Endodermal cell (in vitro differentiated cells): ENCODE measurements around the gene WDR46. TPM values are rescaled to one million over a fixed set of nuclear protein-coding genes. Genes with fewer than 3 reads are reported as not detected.

Experiments used
- DNase-seq: peaks from one replicate; pipeline ENCODE4 v3.0.0-alpha.2; 2017
- H3K27ac ChIP-seq: 2 replicates; pipeline ENCODE4 v1.5.1; 2013; ENCODE audit warnings: mild to moderate bottlenecking, low read depth, low read length, moderate library complexity
- H3K27me3 ChIP-seq: 2 replicates; pipeline ENCODE4 v1.6.1; 2013; ENCODE audit warnings: mild to moderate bottlenecking, low read length, moderate library complexity; ENCODE audit not compliant: insufficient read depth, control insufficient read depth, poor library complexity, severe bottlenecking
- H3K36me3 ChIP-seq: 2 replicates; pipeline ENCODE4 v1.7.0; 2013; ENCODE audit warnings: mild to moderate bottlenecking, low read length, moderate library complexity; ENCODE audit not compliant: control insufficient read depth, insufficient read depth
- H3K4me1 ChIP-seq: one replicate; pipeline ENCODE4 v1.7.0; 2013; ENCODE audit warnings: low read length; ENCODE audit not compliant: control insufficient read depth, insufficient read depth
- H3K4me3 ChIP-seq: 2 replicates; pipeline ENCODE4 v1.5.1; 2013; ENCODE audit warnings: mild to moderate bottlenecking, low read length, moderate library complexity
- H3K9ac ChIP-seq: 2 replicates; pipeline ENCODE4 v1.6.1; 2013; ENCODE audit warnings: mild to moderate bottlenecking, low read length, moderate library complexity; ENCODE audit not compliant: poor library complexity, severe bottlenecking; ENCODE audit errors: extremely low read depth
- H3K9me3 ChIP-seq: 2 replicates; pipeline ENCODE4 v1.6.1; 2013; ENCODE audit warnings: mild to moderate bottlenecking, low read length, moderate library complexity; ENCODE audit not compliant: control insufficient read depth
- H3K27ac Mint-ChIP-seq: 2 replicates; pipeline ENCODE4 v1.8.0; 2020; ENCODE audit warnings: mixed read lengths
- H3K27me3 Mint-ChIP-seq: 2 replicates; pipeline ENCODE4 v1.8.0; 2021; ENCODE audit warnings: mild to moderate bottlenecking, mixed read lengths; ENCODE audit not compliant: insufficient read depth
- H3K36me3 Mint-ChIP-seq: 2 replicates; pipeline ENCODE4 v1.8.0; 2020; ENCODE audit warnings: low read depth, mixed read lengths
- H3K4me1 Mint-ChIP-seq: 2 replicates; pipeline ENCODE4 v1.8.0; 2020; ENCODE audit warnings: mixed read lengths
- H3K4me3 Mint-ChIP-seq: 2 replicates; pipeline ENCODE4 v1.8.0; 2020; ENCODE audit warnings: mild to moderate bottlenecking, moderate library complexity, mixed read lengths
- H3K9me3 Mint-ChIP-seq: 2 replicates; pipeline ENCODE4 v1.8.0; 2020; ENCODE audit warnings: mild to moderate bottlenecking, mixed read lengths
- WGBS, 2 experiments: methylation state at CpG; one replicate each; pipeline versions ENCODE4 v1.1.5 to v1.1.7; 2013; ENCODE audit warnings: missing lambda C conversion rate in 2 of 2, mixed read lengths in 1 of 2; ENCODE audit not compliant: insufficient coverage in 1 of 2, insufficient read length in 1 of 2; 5-methylcytosine and 5-hydroxymethylcytosine counted together
- long read RNA-seq, 4 experiments: library from polyadenylated mRNA in 2 of 4; library from RNA in 1 of 4; library from capped mRNA in 1 of 4; stranded (forward) in 3 of 4; unstranded in 1 of 4; transcript quantifications; one replicate each; pipeline ENCODE4 v2.0.0, GENCODE V29; 2020 to 2021; ENCODE audit warnings: inconsistent platforms in 1 of 4
- polyA plus RNA-seq, 2 experiments: library from polyadenylated mRNA; stranded (reverse); fragments of 50-300 nt; gene quantifications; one replicate each; pipeline ENCODE4 v1.2.3, GENCODE V29; 2013
- total RNA-seq, 2 donors: library from RNA; stranded (reverse); fragmentation: NEBNext Ultra II Directional in 1 of 2; extraction: Animal tissue kit (Norgen Biotek cat#: 25700) in 1 of 2; gene quantifications; 2 replicates in 1 of 2; 3 replicates in 1 of 2; pipeline ENCODE4 v1.2.1, GENCODE V29; 2021
- TF ChIP-seq, protein P1 (sequence below): fragments of 200-600 bp; sonication (generic); conservative IDR thresholded peaks from 2 replicates; pipeline ENCODE4 v1.5.0; 2021; ENCODE audit warnings: antibody characterized with exemption, mild to moderate bottlenecking

WDR46 gene
- 10 to 100 TPM; 42.9 to 62.5 TPM for total RNA-seq
- polyA plus RNA-seq (2013, experiment 1 of 2): 41.0 TPM
- polyA plus RNA-seq (2013, experiment 2 of 2): 32.0 TPM
- long read RNA-seq, experiment 1, transcript WDR46-231 (15 exons, 2,358 nt): major isoform, 8 of 23 reads
- long read RNA-seq, experiment 1, partial matches to known transcripts: 7 of 23 reads
- long read RNA-seq, experiment 1, other reads (novel, unspliced or antisense): 8 of 23 reads
- long read RNA-seq, experiment 2, transcript WDR46-231 (15 exons, 2,358 nt): major isoform, 79 of 100 reads
- long read RNA-seq, experiment 2, partial matches to known transcripts: 8 of 100 reads
- long read RNA-seq, experiment 2, other reads (novel, unspliced or antisense): 13 of 100 reads
- long read RNA-seq, experiment 3, transcript WDR46-231 (15 exons, 2,358 nt): major isoform, 383 of 444 reads
- long read RNA-seq, experiment 3, partial matches to known transcripts: 20 of 444 reads
- long read RNA-seq, experiment 3, other reads (novel, unspliced or antisense): 41 of 444 reads
- long read RNA-seq, experiment 4, transcript WDR46-231 (15 exons, 2,358 nt): major isoform, 49 of 55 reads
- long read RNA-seq, experiment 4, partial matches to known transcripts: 3 of 55 reads
- long read RNA-seq, experiment 4, other reads (novel, unspliced or antisense): 3 of 55 reads

GRCh38 chr6:33288921-33289783, at the start of gene WDR46, which contains the start of gene PFDN6:
Gene WDR46, minus strand, starts transcription at chr6:33289239. Its CDS starts 69 bp downstream, at chr6:33289170.
Gene PFDN6, plus strand, starts transcription at chr6:33289601. Its CDS starts 256 bp downstream, at chr6:33289857.
- no peaks in the 10 kb centered on the region for H3K27me3 Mint-ChIP-seq
- H3K27ac Mint-ChIP-seq: peak within 1 kb of the TSS; percentile 89
- H3K9me3 Mint-ChIP-seq: no peaks in the 10 kb centered on the region
- Histone ChIP-seq H3K36me3 (peaks cover 48% of the 10 kb centered on the region), H3K27me3 (no peaks in the 10 kb centered on the region), H3K9me3 (no peaks in the 10 kb centered on the region), H3K9ac (peak within 1 kb of the TSS; percentile 70), H3K4me1 (no peaks in the 10 kb centered on the region), H3K27ac (no peak within 1 kb of the TSS), H3K4me3 (peak within 1 kb of the TSS; percentile 97)
- peak within 1 kb of the TSS; percentile 83 for H3K4me3 Mint-ChIP-seq
- TF ChIP-seq, protein P1, sequence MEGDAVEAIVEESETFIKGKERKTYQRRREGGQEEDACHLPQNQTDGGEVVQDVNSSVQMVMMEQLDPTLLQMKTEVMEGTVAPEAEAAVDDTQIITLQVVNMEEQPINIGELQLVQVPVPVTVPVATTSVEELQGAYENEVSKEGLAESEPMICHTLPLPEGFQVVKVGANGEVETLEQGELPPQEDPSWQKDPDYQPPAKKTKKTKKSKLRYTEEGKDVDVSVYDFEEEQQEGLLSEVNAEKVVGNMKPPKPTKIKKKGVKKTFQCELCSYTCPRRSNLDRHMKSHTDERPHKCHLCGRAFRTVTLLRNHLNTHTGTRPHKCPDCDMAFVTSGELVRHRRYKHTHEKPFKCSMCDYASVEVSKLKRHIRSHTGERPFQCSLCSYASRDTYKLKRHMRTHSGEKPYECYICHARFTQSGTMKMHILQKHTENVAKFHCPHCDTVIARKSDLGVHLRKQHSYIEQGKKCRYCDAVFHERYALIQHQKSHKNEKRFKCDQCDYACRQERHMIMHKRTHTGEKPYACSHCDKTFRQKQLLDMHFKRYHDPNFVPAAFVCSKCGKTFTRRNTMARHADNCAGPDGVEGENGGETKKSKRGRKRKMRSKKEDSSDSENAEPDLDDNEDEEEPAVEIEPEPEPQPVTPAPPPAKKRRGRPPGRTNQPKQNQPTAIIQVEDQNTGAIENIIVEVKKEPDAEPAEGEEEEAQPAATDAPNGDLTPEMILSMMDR: no peak
- DNase-seq: peak; percentile 91
- peaks cover 13% of the 10 kb centered on the region for H3K4me1 Mint-ChIP-seq
- peaks cover 48% of the 10 kb centered on the region for H3K36me3 Mint-ChIP-seq
- 0% methylated on average over 16 to 43 of the region's 43 CpGs for WGBS, 2 experiments

- no peak overlapping the region for H3K4me3 ChIP-seq
- H3K4me1 Mint-ChIP-seq: no peaks in the 10 kb centered on the region
- peaks cover 2% of the 10 kb centered on the region for H3K27me3 Mint-ChIP-seq
- TF ChIP-seq, protein P1: no peak
- H3K9me3 ChIP-seq: no peaks in the 10 kb centered on the region
- H3K9me3 Mint-ChIP-seq: no peaks in the 10 kb centered on the region
- no peak for DNase-seq
- no peak overlapping the region for H3K4me3 Mint-ChIP-seq
- no peak overlapping the region for H3K9ac ChIP-seq
- H3K36me3 ChIP-seq: no peaks in the 10 kb centered on the region
- H3K27ac Mint-ChIP-seq: no peak overlapping the region
- H3K4me1 ChIP-seq: no peaks in the 10 kb centered on the region
- WGBS, 2 experiments: 94 to 97% methylated on average over 3 of the region's 3 CpGs
- no peaks in the 10 kb centered on the region for H3K27me3 ChIP-seq
- H3K36me3 Mint-ChIP-seq: no peaks in the 10 kb centered on the region
- no peak overlapping the region for H3K27ac ChIP-seq
Measured at GRCh38 chr6:33336495-33336894, 47.5 kb upstream of the WDR46 start.

DNA sequence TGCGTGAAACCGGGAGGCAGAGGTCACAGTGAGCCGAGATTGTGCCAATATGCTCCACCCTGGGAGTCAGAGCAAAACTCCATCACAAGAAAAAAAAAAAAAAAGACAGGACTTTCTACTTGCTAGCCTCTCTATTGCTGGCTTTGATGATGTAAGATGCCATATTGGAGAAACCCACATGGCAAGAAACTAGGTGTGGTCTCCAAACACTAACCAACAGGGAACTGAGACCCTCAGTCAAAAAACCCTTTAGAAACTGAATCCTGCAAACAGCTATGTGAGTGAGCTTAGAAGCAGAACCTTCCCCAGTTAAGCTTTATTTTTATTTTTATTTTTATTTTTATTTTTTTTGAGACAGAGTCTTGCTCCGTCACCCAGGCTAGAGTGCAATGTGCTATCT, 46.9 kb upstream of the WDR46 start:
- WGBS, 2 experiments: 84 to 95% methylated on average over 3 to 4 of the region's 4 CpGs
- H3K27ac Mint-ChIP-seq: no peak overlapping the region
- Histone ChIP-seq H3K27ac (no peak overlapping the region), H3K4me3 (no peak overlapping the region), H3K27me3 (no peaks in the 10 kb centered on the region), H3K4me1 (no peaks in the 10 kb centered on the region), H3K36me3 (no peaks in the 10 kb centered on the region), H3K9ac (no peak overlapping the region), H3K9me3 (no peaks in the 10 kb centered on the region)
- peaks cover 2% of the 10 kb centered on the region for H3K27me3 Mint-ChIP-seq
- no peaks in the 10 kb centered on the region for H3K36me3 Mint-ChIP-seq
- no peak for DNase-seq
- no peak overlapping the region for H3K4me3 Mint-ChIP-seq
- no peaks in the 10 kb centered on the region for H3K4me1 Mint-ChIP-seq
- TF ChIP-seq, protein P1: no peak
- no peaks in the 10 kb centered on the region for H3K9me3 Mint-ChIP-seq
